Right lung (tissue), 10 donors: ENCODE measurements around the gene SEMG2. TPM values are rescaled to one million over a fixed set of nuclear protein-coding genes. Genes with fewer than 3 reads are reported as not detected.

Experiments
- DNase-seq, 2 donors: peaks; one replicate each; pipeline ENCODE4 v3.0.0-alpha.2; 2013
- long read RNA-seq, 8 donors: transcript quantifications; one replicate each; lab custom pipeline, GENCODE V29; 2026
- polyA plus RNA-seq, 5 donors: library from polyadenylated mRNA; unstranded; fragments of 120-200 nt; gene quantifications; one replicate each; pipeline versions ENCODE4 v1.2.1 to v1.2.3, GENCODE V29; 2013; ENCODE audit warnings: inconsistent platforms in 1 of 5, low replicate concordance in 1 of 5; ENCODE audit not compliant: insufficient read length in 5 of 5, insufficient read depth in 1 of 5

SEMG2 gene
- not detected for polyA plus RNA-seq
- long read RNA-seq, donor 1, result 0 reads
- long read RNA-seq, donor 2, result 0 reads
- long read RNA-seq, donor 3, result 0 reads
- long read RNA-seq, donor 4, result 0 reads
- long read RNA-seq, donor 5, result 0 reads
- long read RNA-seq, donor 6, result 0 reads
- long read RNA-seq, donor 7, result 0 reads
- long read RNA-seq, donor 8, result 0 reads

- DNase-seq, result no peak
Observed at GRCh38 chr20:45221076-45221475, at the start of gene SEMG2. Gene SEMG2 (plus strand): TSS chr20:45221373. CDS start chr20:45221390, 17 bp downstream.

- no peak for DNase-seq
Observed at GRCh38 chr20:45173522-45173921, 47.7 kb upstream of the SEMG2 start.

GRCh38 chr20:45174434-45175364, 46.5 kb upstream of the SEMG2 start, which contains the start of gene PI3:
Gene PI3 (plus strand): TSS chr20:45174902. CDS start chr20:45174923, 21 bp downstream.
- no peak for DNase-seq

GRCh38 chr20:45176526-45177267, 44.5 kb upstream of the SEMG2 start:
- no peak for DNase-seq

GRCh38 chr20:45179166-45179565, 42.0 kb upstream of the SEMG2 start:
- no peak for DNase-seq

- DNase-seq, result no peak
Observed at GRCh38 chr20:45181639-45182038, 39.5 kb upstream of the SEMG2 start.

- no peak for DNase-seq
Observed at GRCh38 chr20:45183084-45183483, 38.1 kb upstream of the SEMG2 start.

GRCh38 chr20:45187693-45188092, 33.5 kb upstream of the SEMG2 start:
- DNase-seq, result no peak

- DNase-seq, result no peak
Observed at GRCh38 chr20:45189067-45189609, 32.0 kb upstream of the SEMG2 start.

- DNase-seq, result no peak
Observed at GRCh38 chr20:45189861-45190260, 31.3 kb upstream of the SEMG2 start.

- DNase-seq, result no peak
Observed at GRCh38 chr20:45191926-45192325, 29.2 kb upstream of the SEMG2 start.

- no peak for DNase-seq
Observed at GRCh38 chr20:45193331-45193730, 27.8 kb upstream of the SEMG2 start.

GRCh38 chr20:45206725-45207124, 14.4 kb upstream of the SEMG2 start, which contains the start of gene SEMG1:
Gene SEMG1 (plus strand): TSS chr20:45207033. CDS start chr20:45207054, 21 bp downstream.
- DNase-seq, result no peak

GRCh38 chr20:45209924-45210323, 11.2 kb upstream of the SEMG2 start:
- DNase-seq, result no peak

- DNase-seq, result no peak
Observed at GRCh38 chr20:45211569-45212474, 9.4 kb upstream of the SEMG2 start.

GRCh38 chr20:45212836-45213235, 8.3 kb upstream of the SEMG2 start:
- DNase-seq, result no peak

- DNase-seq, result no peak
Observed at GRCh38 chr20:45218124-45218523, 3.0 kb upstream of the SEMG2 start.

- DNase-seq, result no peak
Observed at GRCh38 chr20:45218636-45219035, 2.5 kb upstream of the SEMG2 start.

GRCh38 chr20:45223136-45223535, 2.0 kb downstream of the SEMG2 start:
- no peak for DNase-seq

- DNase-seq, result no peak
Observed at GRCh38 chr20:45226287-45226686, 5.1 kb downstream of the SEMG2 start.
